K562 (cell line): ENCODE data around the gene LMAN2. TPM values are rescaled to one million over a fixed set of nuclear protein-coding genes. Genes with fewer than 3 reads are reported as not detected.

ENCODE experiments used
- BRD9 ChIP-seq: fragments of 450-650 bp; IDR thresholded peaks from 2 replicates; pipeline ENCODE4 v1.6.1; 2018; ENCODE audit warnings: low read depth; ENCODE audit not compliant: partially characterized antibody
- DEAF1 ChIP-seq: fragments of 450-650 bp; formaldehyde crosslinking; IDR thresholded peaks from 2 replicates; pipeline ENCODE4 v1.4.0; 2020; ENCODE audit warnings: mild to moderate bottlenecking, moderate library complexity
- EGR1 ChIP-seq: fragments of 450-650 bp; conservative IDR thresholded peaks from 2 replicates; pipeline ENCODE4 v1.6.1; 2017; ENCODE audit warnings: mild to moderate bottlenecking
- HMGXB4 ChIP-seq: sonication (generic); formaldehyde crosslinking; IDR thresholded peaks from 2 replicates; pipeline ENCODE4 v1.8.1; 2023; ENCODE audit warnings: mild to moderate bottlenecking, missing genetic modification reagents
- MYBL2 ChIP-seq, 2 experiments: fragments of 450-650 bp in 1 of 2; sonication (generic) in 1 of 2; formaldehyde crosslinking in 1 of 2; IDR thresholded peaks; 2 replicates each; pipeline versions ENCODE4 v1.6.1 to v1.8.1; 2017 to 2022; ENCODE audit warnings: borderline replicate concordance in 1 of 2, inconsistent platforms in 1 of 2, low read depth in 1 of 2, mild to moderate bottlenecking in 1 of 2, missing genetic modification reagents in 1 of 2, moderate library complexity in 1 of 2
- PCBP1 ChIP-seq: fragments of 200-400 bp; formaldehyde crosslinking; IDR thresholded peaks from 2 replicates; pipeline ENCODE4 v1.6.1; 2018; ENCODE audit warnings: mild to moderate bottlenecking, low read depth, low read length; ENCODE audit not compliant: poor library complexity, severe bottlenecking
- PHF8 ChIP-seq: fragments of 200-600 bp; sonication (generic); IDR thresholded peaks from 2 replicates; pipeline ENCODE4 v1.6.1; 2012; ENCODE audit warnings: mixed run types, mild to moderate bottlenecking, inconsistent platforms, low read length, moderate library complexity, borderline replicate concordance
- RBFOX2 ChIP-seq: fragments of 200-400 bp; formaldehyde crosslinking; IDR thresholded peaks from 2 replicates; pipeline ENCODE4 v1.6.1; 2017; ENCODE audit warnings: low read depth, mild to moderate bottlenecking, low read length, moderate library complexity
- RFX1 ChIP-seq: fragments of 450-650 bp; IDR thresholded peaks from 2 replicates; pipeline ENCODE4 v1.6.1; 2016; ENCODE audit warnings: mild to moderate bottlenecking, moderate library complexity
- SIX5 ChIP-seq, 2 experiments: IDR thresholded peaks; 2 replicates each; pipeline ENCODE4 v1.6.1; 2011; ENCODE audit warnings: low read length in 2 of 2, borderline replicate concordance in 1 of 2, low read depth in 1 of 2, mild to moderate bottlenecking in 1 of 2, moderate library complexity in 1 of 2; ENCODE audit not compliant: insufficient read depth in 1 of 2
- SNAPC5 ChIP-seq: fragments of 250-450 bp; sonication (Bioruptor Pico); IDR thresholded peaks from 2 replicates; pipeline ENCODE4 v1.8.0; 2021; ENCODE audit warnings: moderate library complexity, mild to moderate bottlenecking, inconsistent platforms
- ZNF197 ChIP-seq: fragments of 200-800 bp; sonication (Bioruptor generic); IDR thresholded peaks from 2 replicates; pipeline ENCODE4 v1.6.1; 2016; ENCODE audit warnings: low read depth, missing genetic modification characterization, missing compliant biosample characterization
- ZNF445 ChIP-seq: fragments of 250-450 bp; sonication (Bioruptor Pico); IDR thresholded peaks from 2 replicates; pipeline ENCODE4 v1.4.0; 2020; ENCODE audit warnings: low read depth, mild to moderate bottlenecking, moderate library complexity
- polyA plus RNA-seq, 8 experiments: library from polyadenylated mRNA; depleted of rRNA in 4 of 8; stranded (reverse) in 5 of 8; unstranded in 3 of 8; fragments of >200 nt; fragmentation: Nextera tagmentation in 2 of 8; fragmentation: Illumina TruSeq in 1 of 8; extraction: Ambion mirVana in 2 of 8; extraction: Trizol in 1 of 8; gene quantifications; 2 replicates each; pipeline versions ENCODE4 v1.2.1 to v1.2.3, GENCODE V29; 2011 to 2014; ENCODE audit warnings: inconsistent platforms in 1 of 8, missing spikeins in 1 of 8
- total RNA-seq, 7 experiments: library from RNA; depleted of rRNA in 6 of 7; stranded (reverse); fragments of >200 nt in 6 of 7; fragmentation: Illumina TruSeq in 2 of 7; extraction: Trizol in 2 of 7; gene quantifications; 2 replicates each; pipeline versions ENCODE4 v1.2.1 to v1.2.3, GENCODE V29; 2011 to 2021; ENCODE audit warnings: low replicate concordance in 1 of 7
- TF ChIP-seq, protein P1 (sequence below): sonication (generic); formaldehyde crosslinking; IDR thresholded peaks from 2 replicates; pipeline ENCODE4 v1.8.0; 2022; ENCODE audit warnings: missing genetic modification reagents, mild to moderate bottlenecking, borderline replicate concordance
- TF ChIP-seq, protein P2 (sequence below): fragments of 450-650 bp; IDR thresholded peaks from 2 replicates; pipeline ENCODE4 v1.6.1; 2016; ENCODE audit warnings: mild to moderate bottlenecking
- TF ChIP-seq, protein P3 (sequence below): fragments of 250-450 bp; sonication (Bioruptor Pico); IDR thresholded peaks from 2 replicates; pipeline ENCODE4 v1.6.1; 2021; ENCODE audit warnings: mild to moderate bottlenecking

The LMAN2 gene
- total and polyA plus RNA-seq, 9 of the 15 experiments (the other 6 are each of a cell fraction or from before 2014, with no cell fraction given): 2.7 to 254 (median 136) TPM

GRCh38 chr5:177303121-177303924 lies 48.1 kb downstream of the LMAN2 start, which contains the start of the genes PRELID1 and RAB24 (continued):
- TF ChIP-seq, protein P1, sequence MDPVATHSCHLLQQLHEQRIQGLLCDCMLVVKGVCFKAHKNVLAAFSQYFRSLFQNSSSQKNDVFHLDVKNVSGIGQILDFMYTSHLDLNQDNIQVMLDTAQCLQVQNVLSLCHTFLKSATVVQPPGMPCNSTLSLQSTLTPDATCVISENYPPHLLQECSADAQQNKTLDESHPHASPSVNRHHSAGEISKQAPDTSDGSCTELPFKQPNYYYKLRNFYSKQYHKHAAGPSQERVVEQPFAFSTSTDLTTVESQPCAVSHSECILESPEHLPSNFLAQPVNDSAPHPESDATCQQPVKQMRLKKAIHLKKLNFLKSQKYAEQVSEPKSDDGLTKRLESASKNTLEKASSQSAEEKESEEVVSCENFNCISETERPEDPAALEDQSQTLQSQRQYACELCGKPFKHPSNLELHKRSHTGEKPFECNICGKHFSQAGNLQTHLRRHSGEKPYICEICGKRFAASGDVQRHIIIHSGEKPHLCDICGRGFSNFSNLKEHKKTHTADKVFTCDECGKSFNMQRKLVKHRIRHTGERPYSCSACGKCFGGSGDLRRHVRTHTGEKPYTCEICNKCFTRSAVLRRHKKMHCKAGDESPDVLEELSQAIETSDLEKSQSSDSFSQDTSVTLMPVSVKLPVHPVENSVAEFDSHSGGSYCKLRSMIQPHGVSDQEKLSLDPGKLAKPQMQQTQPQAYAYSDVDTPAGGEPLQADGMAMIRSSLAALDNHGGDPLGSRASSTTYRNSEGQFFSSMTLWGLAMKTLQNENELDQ (CRISPR knock-in tag): no peak
- TF ChIP-seq MYBL2 (IDR thresholded peaks at IDR 0.05; ENCODE audit: low read depth) (no peak), MYBL2 (CRISPR knock-in tag; IDR thresholded peaks at IDR 0.05; ENCODE audit: borderline replicate concordance) (no peak), DEAF1 (CRISPR knock-in tag) (no peak), SNAPC5 (no peak), ZNF445 (CRISPR knock-in tag) (no peak), HMGXB4 (CRISPR knock-in tag) (peak; percentile 93), BRD9 (no peak), EGR1 (peak; percentile 36), PCBP1 (peak; percentile 67), RBFOX2 (peak; percentile 97), PHF8 (peak; percentile 95; the same call in 1 of the 2 replicates), RFX1 (no peak), ZNF197 (CRISPR knock-in tag) (peak; percentile 46; the same call in 1 of the 2 replicates), SIX5 (IDR thresholded peaks at IDR 0.05; ENCODE audit: borderline replicate concordance in 1 of 2, insufficient read depth in 1 of 2, low read depth in 1 of 2, low read length in 2 of 2) (0 out of 4 replicates have a peak, but pooled peaks of 1 of the 2 experiments have one; percentile 10)
- TF ChIP-seq, protein P2, sequence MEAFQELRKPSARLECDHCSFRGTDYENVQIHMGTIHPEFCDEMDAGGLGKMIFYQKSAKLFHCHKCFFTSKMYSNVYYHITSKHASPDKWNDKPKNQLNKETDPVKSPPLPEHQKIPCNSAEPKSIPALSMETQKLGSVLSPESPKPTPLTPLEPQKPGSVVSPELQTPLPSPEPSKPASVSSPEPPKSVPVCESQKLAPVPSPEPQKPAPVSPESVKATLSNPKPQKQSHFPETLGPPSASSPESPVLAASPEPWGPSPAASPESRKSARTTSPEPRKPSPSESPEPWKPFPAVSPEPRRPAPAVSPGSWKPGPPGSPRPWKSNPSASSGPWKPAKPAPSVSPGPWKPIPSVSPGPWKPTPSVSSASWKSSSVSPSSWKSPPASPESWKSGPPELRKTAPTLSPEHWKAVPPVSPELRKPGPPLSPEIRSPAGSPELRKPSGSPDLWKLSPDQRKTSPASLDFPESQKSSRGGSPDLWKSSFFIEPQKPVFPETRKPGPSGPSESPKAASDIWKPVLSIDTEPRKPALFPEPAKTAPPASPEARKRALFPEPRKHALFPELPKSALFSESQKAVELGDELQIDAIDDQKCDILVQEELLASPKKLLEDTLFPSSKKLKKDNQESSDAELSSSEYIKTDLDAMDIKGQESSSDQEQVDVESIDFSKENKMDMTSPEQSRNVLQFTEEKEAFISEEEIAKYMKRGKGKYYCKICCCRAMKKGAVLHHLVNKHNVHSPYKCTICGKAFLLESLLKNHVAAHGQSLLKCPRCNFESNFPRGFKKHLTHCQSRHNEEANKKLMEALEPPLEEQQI: no peak
- TF ChIP-seq, protein P3, sequence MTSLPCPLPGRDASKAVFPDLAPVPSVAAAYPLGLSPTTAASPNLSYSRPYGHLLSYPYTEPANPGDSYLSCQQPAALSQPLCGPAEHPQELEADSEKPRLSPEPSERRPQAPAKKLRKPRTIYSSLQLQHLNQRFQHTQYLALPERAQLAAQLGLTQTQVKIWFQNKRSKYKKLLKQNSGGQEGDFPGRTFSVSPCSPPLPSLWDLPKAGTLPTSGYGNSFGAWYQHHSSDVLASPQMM (CRISPR knock-in tag): no peak
